Body of pancreas (tissue), 4 donors: Measurements from ENCODE around the gene LYST.
"Not testable (repeated sequence)": the region's sequence is repeated elsewhere in the genome, so short reads cannot be mapped to it uniquely, and the experiment has no call there.

Experiments
- CTCF ChIP-seq, 7 experiments: fragments of 450-650 bp in 4 of 7; fragments of 200-600 bp in 3 of 7; sonication (generic) in 3 of 7; IDR thresholded peaks; one replicate each; pipeline ENCODE4 v1.5.1; 2016 to 2019; ENCODE audit warnings: antibody characterized with exemption in 7 of 7
- POLR2A ChIP-seq, 3 donors: fragments of 450-650 bp; IDR thresholded peaks; one replicate each; pipeline ENCODE4 v1.6.1; 2016; ENCODE audit warnings: antibody characterized with exemption in 3 of 3, mild to moderate bottlenecking in 2 of 3

- not testable (repeated sequence) for TF ChIP-seq POLR2A, CTCF (IDR thresholded peaks at IDR 0.05)
Measured at GRCh38 chr1:235647537-235647936, 219.2 kb downstream of the LYST start.
